Measurements from ENCODE around the gene RPTOR.

RPTOR gene

DNA sequence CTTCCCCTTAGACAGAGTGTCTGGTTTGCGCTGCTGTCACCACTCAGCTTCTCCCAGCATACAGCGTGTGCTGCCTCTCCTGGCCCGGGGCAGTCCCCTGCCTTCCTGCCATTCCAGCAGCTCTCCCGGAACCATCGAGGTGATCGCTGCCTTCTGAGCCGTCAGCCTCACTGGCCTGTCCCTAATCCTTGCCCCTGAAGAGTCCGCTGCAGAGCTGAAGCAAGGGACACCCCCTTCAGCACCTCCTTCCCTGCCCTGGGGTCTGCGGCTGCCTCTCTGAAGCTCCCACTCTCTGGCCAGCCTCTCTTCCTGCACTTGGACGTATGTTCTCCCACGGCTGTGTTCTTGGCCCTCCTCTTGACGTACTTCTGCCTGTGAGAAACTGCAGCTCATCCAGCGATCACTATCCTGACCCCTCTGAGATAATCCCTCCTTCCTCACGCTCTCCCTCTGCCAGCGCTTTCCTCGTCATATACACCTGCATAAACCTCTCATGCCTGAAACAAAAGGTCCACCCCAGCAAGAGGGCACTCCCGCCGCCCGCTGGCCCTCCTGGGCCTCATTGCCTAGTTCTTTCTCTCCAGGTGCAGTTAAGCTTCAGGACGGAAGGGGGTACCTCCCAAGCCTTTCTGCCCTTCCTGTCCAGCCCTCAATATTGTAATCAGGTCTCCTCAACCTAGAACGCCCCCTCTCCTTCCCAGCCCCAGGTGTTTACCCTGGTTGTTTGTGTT lies 226.4 kb downstream of the RPTOR start:
- peak; percentile 35 for DNase-seq

DNA sequence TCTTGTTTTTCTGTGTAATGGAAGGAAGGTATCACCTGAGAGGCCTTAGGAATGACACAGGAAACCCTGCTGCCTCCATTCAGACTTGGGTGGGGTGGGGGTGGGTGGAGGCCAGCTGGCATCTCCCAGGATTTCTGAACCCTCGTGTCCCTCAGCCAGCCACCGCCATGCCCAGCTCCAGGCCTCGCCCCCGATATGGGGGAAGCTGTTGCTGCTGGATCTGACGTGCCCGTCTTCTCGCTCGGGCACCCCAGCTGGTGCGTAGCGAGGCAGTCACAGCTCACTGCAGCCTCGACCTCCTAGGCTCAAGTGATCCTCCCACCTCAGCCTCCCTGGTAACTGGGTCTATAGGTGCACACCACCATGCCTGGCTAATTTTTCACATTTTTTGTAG lies 227.0 kb downstream of the RPTOR start:
- DNase-seq, result no peak

DNA sequence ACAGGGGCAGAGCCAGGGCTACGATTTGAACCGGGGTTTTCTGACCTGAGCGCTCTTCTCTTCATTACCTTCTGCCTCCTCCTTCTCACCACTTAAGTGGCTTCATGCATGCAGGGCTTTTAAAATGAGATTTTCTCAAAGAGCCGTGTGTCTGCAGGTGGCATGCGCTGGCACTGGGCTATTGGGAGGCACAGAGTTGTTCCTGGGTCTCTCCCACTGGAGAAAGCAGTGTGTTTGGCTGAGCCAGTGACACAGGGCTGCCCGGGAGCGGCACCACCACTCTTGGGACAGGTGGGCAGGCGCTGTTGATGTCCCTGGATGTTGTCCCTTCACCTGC lies 228.2 kb downstream of the RPTOR start:
- DNase-seq, result peak; percentile 56

DNA sequence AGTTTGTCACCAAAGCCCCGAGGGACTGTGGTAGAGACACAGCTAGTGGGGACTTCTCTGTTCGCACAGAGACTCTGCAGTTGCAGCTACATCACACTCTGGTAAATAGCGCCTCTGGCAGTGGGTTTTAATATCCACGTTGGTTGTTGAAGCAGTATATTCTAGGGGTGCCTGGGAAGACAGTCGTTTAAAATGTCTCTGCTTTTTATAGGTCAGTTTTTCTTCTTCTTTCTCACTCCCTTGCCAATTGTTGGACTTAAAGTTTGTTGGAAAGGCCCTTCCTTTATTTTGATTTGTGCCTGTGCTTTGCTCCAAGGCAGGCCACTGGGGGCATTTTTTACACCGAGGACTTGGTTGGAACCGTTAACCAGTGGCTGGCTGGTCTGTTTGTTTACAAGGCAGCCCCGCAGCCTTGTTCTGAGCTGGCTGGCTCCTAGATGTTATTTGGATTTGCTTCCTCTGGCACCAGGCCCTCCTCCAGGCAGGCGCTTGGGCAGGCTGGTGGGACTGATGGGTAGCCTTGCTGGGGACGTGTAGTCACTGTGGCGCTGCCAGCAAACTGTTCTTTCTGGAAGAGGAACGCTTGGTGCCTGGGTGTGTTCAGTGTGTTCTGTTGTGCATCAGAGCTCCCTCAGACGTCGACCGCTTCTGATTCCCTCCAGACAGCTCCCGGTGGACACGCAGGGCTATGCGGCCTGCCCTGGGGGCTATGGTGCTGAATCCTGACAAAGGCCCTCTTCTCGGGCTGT lies 228.8 kb downstream of the RPTOR start:
- peak; percentile 87 for DNase-seq

DNA sequence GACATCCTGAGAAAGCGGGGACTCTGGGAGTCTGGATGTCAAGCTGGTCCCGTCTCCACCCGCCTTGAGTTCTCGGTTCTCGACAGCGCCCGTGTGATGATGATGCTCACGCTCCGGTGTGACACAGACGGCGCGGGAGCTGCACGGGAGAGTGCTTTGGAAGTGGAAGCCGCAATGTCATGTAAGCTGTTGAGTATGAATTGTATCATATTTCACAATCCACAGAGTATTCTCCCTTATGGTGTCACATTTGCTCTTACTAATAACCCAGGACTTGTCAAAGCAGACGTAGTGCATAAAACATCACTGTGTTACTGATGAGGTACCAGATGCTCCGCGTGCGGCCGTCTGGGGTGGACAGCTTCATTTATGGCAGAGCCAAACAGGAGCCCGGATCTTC lies 229.5 kb downstream of the RPTOR start:
- peak; percentile 76 for DNase-seq

DNA sequence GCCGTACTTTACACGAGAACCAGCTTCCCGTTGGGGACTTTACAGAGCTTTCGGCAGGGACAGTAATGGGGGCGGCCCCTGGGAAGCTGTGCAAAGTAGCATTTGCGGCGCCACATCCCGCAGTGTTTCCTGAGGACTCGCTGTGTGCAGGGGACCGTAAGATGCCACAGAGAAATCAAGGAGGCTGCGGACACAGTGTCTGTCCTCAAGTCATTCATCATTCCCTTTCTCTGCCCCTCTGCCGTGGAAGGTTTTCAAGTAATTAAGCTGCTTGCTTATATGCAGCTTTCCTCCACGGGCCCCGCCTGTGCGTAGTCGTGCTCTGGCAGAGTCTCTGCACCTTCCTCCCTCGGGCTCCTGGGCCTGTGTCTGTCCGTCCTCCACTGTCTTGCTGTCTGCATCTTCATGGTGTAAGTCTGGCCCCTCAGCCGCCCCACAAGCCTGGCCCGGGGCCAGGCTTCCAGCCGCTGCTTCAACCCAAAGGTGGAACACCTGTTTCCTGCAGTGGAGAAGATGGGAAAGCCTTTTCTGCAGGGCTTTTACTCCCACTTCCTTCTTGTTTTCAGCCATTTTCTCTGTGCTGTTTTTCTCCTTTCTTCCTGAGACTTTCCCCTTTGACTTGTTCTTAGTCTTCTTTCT lies 230.1 kb downstream of the RPTOR start:
- peak; percentile 72 for DNase-seq

DNA sequence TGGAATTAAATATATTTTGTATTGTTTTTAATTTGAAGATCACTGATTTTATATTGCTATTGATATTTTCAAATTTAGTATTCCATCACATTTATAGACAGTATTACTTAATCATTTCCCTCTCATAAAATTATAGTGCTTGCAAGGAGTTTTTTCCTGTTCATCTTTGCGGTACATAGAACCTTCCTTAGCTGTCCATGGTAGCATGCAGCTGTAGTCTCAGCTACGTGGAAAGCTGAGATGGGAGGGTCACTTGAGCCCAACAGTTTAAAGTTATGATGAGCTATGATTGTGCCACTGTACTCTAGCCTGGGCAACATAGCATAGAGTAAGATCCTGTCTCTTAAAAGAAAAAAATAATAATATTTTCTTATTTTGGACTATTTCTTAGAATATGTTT lies 231.2 kb downstream of the RPTOR start:
- no peak for DNase-seq

DNA sequence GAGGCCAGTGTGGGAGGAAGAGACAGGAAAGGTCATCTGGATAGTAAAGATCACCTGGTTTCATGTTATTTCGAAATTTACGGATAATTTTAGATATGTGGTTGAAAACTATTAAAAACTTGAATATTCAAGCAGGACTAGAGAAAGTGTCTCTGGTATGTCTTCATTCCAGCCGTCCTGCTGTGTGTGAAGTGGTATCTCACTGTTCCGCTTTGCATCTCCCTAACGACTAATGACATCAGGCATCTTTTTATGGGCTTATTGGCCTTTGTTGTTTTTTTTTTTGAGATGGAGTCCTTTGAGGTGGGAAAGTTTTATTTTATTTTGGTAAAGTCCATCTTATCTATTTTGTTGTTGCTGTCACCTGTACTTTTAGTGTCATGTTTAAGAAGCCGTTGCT lies 232.6 kb downstream of the RPTOR start:
- no peak for DNase-seq

DNA sequence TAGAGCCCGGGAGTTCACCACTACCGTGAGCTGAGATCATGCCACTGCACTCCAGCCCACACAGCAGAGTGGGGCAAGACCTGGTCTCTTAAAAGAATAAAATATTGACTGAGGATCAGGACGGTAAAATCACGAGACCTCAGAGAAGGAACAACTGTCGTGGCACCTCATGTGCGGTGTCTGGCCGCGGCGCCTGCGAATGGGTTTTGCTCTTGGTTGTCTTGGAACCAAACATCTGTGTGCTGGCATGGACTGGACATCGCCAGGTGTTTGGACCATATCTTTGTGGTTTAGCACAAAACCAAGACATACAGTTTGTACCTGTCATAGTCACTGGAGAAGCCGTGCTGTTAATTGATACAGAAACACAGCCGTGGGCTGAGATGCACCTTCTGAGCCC lies 234.1 kb downstream of the RPTOR start:
- DNase-seq, result no peak

DNA sequence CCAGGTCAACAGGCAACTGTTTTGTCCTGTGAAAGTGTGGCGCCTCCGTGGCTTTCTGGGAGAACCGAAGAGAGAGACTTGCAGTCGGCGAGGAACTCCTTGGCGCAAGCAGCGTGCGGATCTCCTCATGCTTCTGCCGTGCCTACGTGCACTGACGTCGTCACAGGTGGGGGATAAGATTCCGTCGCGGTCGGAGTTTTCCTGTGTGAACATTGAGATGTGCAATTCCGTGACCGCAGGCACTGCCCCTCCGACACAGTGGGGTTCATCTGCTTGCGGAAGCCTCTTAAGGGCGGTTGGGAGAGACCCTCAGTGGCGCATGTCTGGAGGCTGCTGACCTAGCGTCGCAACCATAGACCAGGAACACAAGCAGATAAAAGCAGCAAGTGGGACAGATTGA lies 234.7 kb downstream of the RPTOR start:
- no peak for DNase-seq

DNA sequence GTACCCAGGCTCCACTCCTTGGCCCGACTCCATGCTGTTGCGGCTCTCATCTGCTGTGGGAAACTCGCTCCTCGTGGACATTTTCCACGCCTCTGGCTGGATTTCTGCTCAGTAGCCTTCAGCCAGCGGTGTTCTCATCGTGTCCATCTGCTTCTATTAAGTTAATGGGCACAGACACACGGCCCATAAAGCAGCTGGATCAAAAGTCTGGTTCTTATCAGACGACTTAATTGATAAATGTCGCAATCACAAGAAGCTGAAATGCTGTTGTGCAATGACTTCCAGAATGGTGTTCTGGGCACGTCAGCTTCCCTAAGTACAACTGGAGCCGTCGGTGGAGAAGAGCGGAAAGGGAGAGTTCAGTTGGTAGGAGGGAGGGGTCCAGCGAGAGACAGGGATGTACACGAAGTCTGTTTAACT lies 235.3 kb downstream of the RPTOR start:
- no peak for DNase-seq

DNA sequence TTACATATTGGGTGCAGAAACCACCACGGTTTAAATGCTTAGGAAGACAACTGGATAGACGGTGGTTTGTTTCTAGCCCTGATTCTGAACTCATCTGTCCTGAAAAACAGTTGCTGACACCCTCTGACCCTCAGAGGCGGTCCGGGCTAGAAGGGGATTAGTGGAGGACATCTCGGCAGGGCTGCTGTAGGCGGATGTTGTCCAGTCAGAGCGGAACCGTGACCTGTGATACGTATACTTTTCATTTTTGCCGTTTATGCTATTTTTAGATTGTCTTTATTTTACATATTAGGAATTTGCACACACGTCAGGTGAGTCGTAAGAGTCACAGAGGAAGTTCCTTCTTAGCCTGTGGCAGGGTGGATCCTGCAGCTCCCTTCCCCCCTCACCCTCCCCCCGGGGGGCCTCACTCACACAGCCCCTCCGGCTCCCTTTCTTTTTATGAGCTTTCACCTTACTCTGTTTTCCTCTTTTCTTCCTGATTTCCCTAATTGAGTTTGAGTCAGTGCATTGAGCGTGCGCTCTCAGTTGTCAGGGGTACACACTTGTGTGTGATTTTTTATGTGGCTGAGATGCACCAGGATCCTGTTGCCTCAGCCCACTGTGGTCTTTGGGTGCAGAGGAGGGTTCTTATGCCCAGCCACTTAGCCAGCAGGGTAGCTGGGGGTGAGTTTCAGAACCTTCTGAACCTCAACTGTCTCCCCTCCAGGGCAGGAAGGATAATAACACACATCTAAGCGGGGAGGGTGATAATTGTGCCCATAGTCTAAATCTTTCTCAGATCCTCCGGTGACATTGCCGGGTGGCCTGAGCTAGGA lies 236.0 kb downstream of the RPTOR start:
- DNase-seq, result no peak

DNA sequence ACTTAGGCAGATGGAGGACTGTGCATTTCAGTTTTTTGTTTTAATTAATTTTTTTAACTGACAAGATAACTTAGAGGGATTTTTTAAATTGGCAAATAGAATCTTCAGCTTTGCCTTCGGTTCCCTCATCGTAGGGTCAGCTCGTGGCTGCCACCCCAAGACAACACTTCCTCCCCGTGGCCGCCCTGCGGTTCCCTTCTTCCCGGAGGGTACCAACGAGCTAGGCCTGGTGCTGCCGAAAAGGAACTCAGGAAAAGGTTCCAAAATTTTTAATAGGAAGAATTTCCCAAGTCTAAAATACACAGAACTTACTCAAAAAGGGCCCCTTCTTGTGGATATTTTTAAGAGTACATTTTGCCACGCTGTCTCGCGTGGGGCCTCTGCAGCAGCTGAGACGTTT lies 236.6 kb downstream of the RPTOR start:
- no peak for DNase-seq

DNA sequence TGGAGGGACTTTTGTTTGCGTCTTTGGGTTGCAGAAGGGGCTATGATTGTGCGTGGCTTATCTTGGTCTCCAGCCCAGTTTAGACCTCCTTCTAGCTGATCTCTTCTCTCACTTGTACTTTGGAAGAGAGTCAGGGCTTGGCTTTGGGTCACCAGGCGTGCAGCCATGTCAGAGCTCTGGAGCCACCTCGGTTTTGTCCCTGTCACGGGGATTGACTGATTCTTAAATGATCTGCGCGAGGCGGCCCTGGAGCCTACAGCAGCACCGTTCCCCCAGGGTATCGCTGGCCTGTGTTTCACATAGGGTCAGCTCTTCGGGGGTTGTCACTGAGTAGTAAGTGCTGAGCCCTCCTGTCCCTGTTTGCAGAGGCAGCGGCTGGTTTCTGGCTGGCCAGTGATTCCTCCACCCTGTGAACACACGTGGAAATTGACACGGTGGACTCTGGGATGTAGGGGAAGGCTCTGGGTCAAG lies 237.2 kb downstream of the RPTOR start:
- DNase-seq, result no peak

DNA sequence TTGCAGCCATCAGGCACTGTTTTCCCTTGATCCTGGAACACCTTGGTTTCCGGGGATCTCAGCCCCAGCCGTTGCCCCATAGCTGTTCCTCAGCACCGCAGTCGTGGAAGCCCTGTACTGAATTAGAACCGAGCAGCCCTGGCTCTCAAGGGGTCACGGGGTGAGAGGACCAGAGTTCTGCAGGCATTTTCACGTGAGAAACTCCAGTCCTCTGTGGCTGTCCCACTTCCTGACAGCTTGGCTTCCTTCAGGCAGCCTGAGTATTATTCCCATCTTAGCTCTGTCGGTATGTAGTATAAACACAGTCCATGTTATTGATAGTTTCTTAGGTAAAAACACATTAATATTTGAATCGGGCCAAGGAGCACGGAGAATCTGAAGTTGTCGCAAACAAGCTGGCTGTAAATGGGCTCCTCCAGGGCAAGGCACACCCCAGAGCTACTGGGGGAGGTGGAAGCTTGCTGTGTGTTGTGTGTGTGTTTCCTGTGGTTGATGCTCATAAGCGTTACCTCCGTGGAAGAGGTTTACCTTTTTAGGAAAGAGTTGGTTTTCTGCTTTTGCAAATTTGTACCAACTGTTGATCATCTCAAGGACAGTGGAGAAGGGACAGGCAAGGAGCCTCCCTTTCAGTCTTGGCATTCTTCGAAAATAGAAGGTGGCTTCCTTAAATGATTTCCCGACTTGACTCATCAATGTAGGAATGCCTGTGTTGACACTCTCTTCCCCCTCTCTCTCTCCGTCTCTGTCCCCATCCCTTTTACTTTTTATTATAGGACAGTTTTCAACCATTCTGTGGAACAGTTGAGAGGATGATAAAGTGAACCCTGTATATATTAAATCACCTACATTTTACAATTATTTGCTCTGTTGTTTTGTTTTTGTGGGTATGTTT lies 238.1 kb downstream of the RPTOR start:
- no peak for DNase-seq

DNA sequence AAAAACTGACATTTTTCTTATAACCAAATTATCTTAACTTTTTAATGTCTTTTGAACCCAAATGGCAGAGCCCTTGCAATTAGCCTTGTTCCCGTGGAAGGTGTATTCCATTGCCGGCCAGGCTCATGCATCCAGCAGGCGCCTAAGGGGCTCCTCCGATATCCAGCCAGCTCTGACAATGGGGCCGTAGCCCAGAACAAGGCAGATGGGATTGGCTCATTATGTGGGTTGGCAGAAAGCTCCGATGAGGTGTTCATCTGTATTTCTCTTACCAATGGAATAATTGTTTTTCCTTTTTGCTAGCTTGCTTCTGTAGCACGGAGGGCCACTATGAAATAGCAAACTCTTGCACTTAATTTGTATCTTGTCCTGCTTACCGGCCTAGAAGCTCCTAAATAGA lies 238.8 kb downstream of the RPTOR start:
- no peak for DNase-seq

DNA sequence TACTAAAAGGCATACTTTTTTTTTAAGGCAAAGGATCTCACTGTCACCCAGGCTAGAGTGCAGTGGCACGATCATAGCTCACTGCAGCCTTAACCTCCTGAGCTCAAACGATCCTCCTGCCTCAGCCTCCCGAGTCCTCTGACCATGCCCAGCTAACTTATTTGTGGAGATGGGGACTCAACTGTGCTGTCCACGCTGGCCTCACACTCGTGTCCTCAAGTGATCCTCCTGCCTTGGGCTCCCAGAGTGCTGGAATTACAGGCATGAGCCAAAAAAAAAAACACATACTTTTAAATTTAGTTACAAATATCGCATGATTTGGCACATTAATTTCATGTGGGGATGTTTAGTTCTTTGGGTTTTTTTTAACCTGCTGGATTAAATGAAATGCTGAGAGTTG lies 239.3 kb downstream of the RPTOR start:
- DNase-seq, result no peak

DNA sequence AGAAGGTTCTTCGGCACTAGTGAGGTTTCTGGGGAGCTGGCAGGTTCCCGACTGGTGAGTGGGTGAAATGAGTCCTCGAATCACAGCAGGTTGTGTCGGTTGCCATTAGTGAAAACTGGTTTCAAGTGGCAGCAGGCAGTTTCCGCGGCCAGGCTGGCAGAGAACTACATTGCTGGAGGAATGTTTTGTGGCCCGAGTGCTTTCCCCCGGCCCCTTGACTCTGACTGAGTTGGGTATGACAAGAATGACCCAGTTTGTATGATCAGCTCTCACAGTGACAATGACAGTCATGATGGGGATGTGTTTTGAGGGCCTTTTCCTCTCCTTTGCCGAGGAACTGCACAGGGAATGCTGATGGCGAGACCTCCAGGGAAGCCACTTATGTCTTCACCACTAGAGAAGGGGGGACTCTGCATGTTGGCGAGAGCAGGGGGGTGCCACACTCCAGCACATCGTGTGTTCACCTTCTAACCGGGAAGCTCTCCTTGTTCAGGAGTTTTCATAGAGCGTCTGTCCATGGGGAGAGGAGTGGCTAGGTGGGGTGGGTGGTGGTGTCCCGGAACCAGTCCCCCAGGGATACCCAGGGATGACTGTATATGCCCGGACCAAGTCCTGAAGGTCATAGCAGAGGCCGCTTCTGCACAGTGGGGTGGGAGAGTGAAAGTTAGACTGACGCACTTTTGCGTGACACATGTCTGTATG lies 241.0 kb downstream of the RPTOR start:
- DNase-seq, result peak; percentile 96

DNA sequence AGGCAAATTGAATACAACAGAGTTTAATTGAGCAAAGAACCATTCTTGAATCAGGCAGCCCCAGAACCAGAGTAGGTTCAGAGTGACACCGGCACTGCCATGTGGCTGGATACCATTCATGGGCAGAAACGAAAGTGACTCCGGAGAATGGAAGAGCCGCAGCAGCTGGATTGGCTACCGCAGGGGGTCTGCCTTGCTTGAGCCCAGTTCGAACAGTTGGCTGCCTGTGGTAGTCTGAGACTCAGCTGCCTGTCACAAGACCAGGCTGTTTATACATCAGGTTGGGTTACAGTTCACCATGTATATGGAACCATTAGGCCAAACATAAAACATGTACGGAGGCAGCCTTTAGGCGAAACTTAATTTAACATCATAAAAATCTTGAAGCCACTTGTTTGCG lies 241.8 kb downstream of the RPTOR start:
- DNase-seq, result peak; percentile 89

DNA sequence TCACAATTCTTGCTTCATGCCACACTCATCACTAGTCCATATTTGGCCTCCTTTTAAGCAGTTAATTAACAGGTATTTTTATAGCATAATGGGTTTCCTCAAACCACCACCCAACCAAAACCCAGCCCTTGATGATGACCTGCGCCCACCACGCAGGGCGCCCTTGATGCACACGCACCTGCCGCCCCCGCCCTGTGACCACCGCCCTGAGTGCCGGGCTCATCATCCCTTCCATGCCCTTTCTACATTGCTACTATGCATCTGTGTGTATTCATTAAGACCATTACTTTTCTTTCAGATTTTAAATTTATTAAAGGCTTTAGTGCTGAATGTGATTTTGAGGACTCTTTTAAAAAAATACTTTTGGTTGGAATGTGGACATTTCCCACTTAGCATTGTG lies 242.2 kb downstream of the RPTOR start:
- DNase-seq, result no peak

DNA sequence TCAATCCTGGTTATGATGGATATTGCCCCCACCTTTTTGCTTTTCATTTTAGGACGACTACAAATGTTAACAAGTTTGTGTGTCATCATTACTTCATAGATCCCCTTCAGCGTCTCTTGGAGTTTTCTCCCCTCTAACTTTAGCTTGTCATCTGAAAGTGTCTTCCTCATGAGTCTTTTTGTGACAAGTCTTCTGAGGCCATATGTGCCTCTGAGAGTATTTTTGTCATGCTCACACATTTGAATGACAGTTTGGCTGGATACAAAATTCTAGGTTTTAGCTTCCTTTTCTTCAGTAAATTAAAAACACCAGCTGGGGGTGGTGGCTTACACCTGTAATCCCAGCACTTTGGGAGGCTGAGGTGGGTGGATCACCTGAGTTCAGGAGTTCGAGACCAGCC lies 243.2 kb downstream of the RPTOR start:
- no peak for DNase-seq
